CD4-positive, alpha-beta T cell treated with Interferon alpha-2 for 1 hour (primary cell): ENCODE results near the gene BAIAP3.

Experiments
- DNase-seq, 2 donors: peaks; one replicate each; pipeline ENCODE4 v3.0.0-alpha.2; 2020 to 2022

Gene BAIAP3

GRCh38 chr16:1395444-1396031 is 62.1 kb downstream of the BAIAP3 start:
- no peak for DNase-seq

- no peak for DNase-seq
Observed at GRCh38 chr16:1397779-1398178, 64.3 kb downstream of the BAIAP3 start.

- DNase-seq: no peak
Observed at GRCh38 chr16:1398351-1398750, 64.9 kb downstream of the BAIAP3 start.
